GM18499 (cell line): ENCODE measurements around the gene ARFGAP1.
"Not testable (repeated sequence)": the region's sequence is repeated elsewhere in the genome, so short reads cannot be mapped to it uniquely, and the experiment has no call there.

ENCODE experiments used
- ATAC-seq: cut with Tn5 transposase; IDR thresholded peaks from one replicate; pipeline ENCODE4 v1.9.1; 2021; ENCODE audit warnings: moderate number of reproducible peaks; ENCODE audit not compliant: insufficient read depth, unreplicated experiment

ARFGAP1 gene

DNA sequence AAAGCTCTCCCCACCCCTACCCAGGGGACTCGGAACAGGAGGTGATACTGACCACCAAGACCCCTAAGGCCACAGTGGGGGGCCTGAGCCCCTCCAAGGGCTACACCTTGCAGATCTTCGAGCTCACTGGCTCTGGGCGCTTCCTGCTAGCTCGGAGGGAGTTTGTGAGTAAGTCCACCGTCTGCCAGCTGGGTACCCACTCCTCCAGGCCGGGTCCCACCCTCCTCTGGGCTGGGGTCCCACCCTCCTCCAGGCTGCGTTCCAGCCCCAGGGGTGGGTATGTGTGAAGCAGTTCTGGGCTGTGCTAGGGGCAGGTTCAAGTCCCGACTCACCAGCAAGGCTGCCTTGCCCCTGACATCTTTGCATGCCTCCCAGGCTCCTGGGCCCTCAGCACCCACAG is 32.8 kb downstream of the ARFGAP1 start:
- no peak for ATAC-seq

GRCh38 chr20:63305933-63306672 is 33.5 kb downstream of the ARFGAP1 start:
- not testable (repeated sequence) for ATAC-seq

GRCh38 chr20:63306673-63307537 is 34.3 kb downstream of the ARFGAP1 start:
- no peak for ATAC-seq

DNA sequence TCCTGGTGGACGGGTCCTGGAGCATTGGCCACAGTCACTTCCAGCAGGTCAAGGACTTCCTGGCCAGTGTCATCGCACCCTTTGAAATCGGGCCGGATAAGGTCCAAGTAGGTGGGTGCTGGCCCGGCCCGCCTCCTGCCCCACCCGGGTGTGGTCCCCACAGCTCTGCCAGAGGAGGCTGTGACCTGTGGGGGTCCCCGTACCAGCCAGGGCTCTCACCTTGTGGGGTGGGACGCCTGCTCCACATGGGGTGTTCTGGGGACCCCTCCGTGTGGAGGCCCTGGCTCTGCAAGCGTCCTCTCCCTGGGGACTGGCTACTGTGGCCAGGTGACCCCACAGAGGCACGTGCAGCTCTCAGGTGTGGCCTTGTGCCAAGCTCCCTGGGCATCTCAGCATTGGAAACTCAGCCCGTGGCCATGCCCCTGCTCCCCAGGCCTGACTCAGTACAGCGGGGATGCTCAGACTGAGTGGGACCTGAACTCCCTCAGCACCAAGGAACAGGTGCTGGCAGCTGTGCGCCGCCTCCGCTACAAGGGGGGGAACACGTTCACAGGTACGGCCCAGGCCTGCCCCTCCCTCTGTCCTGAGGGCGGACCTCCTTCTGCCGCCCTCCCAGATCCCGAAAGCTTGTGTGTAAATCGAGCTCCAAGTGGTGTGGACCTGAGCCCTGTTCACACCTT is 35.1 kb downstream of the ARFGAP1 start:
- no peak for ATAC-seq

DNA sequence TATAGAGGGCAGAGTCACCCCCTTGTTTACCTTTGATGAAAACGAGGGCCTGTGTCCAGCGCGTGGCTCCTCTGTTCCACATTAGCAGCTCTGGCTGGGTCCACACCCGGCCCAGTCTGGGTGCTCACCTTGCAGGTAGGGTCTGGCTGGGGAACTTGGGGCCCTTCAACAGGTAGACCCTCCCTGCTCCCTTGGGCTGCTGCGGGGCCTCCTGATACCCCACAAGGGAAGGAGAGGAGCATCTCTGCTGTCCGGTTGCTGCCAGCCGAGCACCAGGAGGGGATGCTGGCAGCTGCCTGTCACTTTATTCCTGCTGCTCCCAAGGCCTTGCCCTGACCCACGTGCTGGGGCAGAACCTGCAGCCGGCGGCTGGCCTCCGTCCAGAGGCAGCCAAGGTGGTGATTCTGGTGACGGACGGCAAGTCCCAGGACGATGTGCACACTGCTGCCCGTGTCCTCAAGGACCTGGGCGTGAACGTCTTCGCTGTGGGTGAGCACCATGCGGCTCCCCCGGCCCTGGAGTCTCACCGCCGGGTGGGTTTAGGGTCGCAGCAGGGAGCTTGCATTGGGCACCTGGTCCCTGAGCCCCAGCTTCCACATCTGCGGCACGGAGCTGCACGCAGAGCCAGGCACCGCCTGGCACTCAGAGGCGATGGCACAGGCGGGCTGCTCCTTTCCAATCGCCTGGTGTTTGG is 35.8 kb downstream of the ARFGAP1 start:
- ATAC-seq: no peak

DNA sequence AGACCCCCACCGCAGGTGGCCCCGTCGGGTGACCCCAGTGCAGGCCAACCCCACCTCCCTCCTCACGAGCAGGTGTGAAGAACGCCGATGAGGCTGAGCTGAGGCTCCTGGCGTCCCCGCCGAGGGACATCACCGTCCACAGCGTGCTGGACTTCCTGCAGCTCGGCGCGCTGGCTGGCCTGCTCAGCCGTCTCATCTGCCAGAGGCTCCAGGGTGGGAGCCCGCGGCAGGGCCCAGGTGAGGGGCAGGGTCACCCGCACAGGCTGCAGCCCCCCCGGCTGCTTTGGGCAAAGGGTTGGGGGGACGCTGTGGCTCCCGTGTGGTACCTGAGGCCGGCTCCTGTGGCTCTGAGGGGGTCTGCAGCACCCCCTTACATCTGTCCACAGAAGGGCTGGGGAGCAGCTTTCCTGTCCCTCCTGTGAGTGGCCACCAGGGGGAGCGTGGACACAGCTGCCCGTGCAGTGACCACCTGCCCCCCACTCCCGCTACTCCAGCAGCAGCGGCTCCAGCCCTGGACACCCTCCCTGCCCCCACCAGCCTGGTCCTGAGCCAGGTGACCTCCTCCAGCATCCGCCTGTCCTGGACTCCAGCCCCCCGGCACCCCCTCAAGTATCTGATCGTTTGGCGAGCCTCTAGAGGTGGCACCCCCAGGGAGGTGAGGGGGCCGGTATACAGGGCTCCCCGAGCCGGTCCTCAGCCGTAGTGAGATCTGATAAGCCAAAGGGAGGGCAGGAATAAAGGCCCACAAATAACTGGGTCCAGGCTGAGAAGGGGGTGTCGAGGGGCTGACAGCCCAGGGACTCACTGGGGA is 36.9 kb downstream of the ARFGAP1 start:
- ATAC-seq: no peak

GRCh38 chr20:63310265-63310991 is 37.8 kb downstream of the ARFGAP1 start:
- no peak for ATAC-seq

DNA sequence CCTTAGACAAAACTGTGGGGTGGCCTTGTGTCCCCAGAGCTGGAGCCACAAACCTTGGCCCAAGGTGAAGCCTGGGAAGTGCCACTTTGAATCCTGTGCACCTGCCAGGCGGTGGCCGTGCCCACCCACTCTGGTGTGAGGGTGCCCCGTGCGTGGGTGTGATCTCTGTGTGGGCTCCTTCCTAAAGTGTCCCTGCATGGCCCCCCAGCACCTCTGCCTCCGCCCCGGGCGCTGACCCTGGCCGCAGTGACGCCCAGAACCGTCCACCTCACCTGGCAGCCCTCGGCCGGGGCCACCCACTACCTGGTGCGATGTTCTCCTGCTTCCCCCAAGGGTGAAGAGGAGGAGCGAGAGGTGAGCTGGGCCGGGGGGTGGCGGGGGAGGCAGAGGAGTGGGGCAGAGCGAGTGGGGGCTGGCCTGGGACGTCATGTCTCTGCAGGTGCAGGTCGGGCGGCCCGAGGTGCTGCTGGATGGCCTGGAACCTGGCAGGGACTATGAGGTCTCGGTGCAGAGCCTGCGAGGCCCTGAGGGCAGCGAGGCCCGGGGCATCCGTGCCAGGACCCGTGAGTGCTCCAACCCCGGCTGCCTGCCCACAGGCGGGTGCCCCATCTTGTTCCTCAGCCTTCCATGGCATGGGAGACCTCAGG is 38.7 kb downstream of the ARFGAP1 start:
- ATAC-seq: no peak

DNA sequence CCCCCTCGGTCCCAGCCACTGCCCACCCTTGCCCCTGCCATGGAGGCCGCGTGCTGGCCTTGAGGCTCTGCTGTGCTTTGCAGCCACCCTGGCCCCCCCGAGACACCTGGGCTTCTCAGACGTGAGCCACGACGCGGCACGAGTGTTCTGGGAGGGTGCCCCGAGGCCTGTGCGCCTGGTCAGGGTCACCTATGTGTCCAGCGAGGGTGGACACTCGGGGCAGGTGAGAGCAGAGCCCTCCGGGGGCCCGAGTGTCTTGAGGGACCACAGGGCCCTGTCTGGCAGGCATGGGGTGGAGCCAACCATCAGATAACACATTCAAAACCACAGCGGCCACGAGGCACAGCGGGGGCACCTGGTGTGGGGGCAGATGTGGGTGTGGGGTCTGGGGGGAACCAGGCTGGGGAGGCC is 39.2 kb downstream of the ARFGAP1 start:
- no peak for ATAC-seq

GRCh38 chr20:63312273-63312672 is 39.7 kb downstream of the ARFGAP1 start:
- ATAC-seq: no peak

- ATAC-seq: no peak
Observed at GRCh38 chr20:63312690-63313348, 40.2 kb downstream of the ARFGAP1 start.

- ATAC-seq: no peak
Observed at GRCh38 chr20:63313349-63314014, 40.9 kb downstream of the ARFGAP1 start.

- ATAC-seq: no peak
Observed at GRCh38 chr20:63314015-63314471, 41.4 kb downstream of the ARFGAP1 start.

GRCh38 chr20:63314566-63315239 is 42.1 kb downstream of the ARFGAP1 start:
- ATAC-seq: no peak

DNA sequence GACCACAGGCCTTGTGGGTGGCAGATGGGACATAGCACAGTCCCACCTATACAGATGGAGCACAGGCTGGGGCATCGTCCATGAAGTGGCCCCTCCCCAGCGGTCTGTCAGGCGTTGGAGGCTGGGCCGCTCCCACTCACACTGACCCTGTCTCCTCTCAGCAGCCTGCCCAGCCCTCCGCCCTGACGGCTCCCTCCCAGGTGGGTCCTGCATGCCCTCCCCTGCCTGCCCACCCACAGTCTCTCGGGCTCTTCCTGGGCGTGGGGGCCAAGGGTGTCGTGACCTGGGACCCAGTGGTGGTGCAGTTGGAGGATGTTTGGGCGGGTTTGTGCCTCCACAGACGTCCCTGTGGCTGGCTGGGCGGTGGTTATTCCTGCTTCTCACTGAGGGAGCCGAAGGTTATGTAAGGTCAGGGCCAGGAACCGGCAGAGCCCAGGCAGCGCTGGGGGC is 42.7 kb downstream of the ARFGAP1 start:
- no peak for ATAC-seq

GRCh38 chr20:63315731-63316491 is 43.3 kb downstream of the ARFGAP1 start:
- ATAC-seq: no peak
